Eye (tissue), 1 donor: Measurements from ENCODE around the gene LRRK1.
A peak's percentile ranks its signal among the peaks of the same experiment; 100 is the strongest.

Experiments
- DNase-seq: peaks from one replicate; pipeline ENCODE4 v3.0.0-alpha.2; 2015

The LRRK1 gene

GRCh38 chr15:100918690-100919480, at the start of gene LRRK1:
LRRK1 (plus strand) TSS chr15:100919357; CDS start chr15:100924633, 5,276 bp downstream.
- DNase-seq, result peak; percentile 75

- DNase-seq, result peak; percentile 94
Observed at GRCh38 chr15:100873029-100873677, 46.0 kb upstream of the LRRK1 start.

- no peak for DNase-seq
Observed at GRCh38 chr15:100875495-100875894, 43.7 kb upstream of the LRRK1 start.

GRCh38 chr15:100875976-100876375, 43.2 kb upstream of the LRRK1 start:
- DNase-seq, result no peak

GRCh38 chr15:100877551-100877950, 41.6 kb upstream of the LRRK1 start:
- peak; percentile 24 for DNase-seq

GRCh38 chr15:100878130-100878529, 41.0 kb upstream of the LRRK1 start:
- no peak for DNase-seq

GRCh38 chr15:100878648-100879047, 40.5 kb upstream of the LRRK1 start:
- peak; percentile 65 for DNase-seq

- DNase-seq, result peak; percentile 59
Observed at GRCh38 chr15:100879061-100879463, 40.1 kb upstream of the LRRK1 start.

- peak; percentile 70 for DNase-seq
Observed at GRCh38 chr15:100879464-100880138, 39.6 kb upstream of the LRRK1 start, which contains the start of gene ALDH1A3. ALDH1A3 (plus strand) TSS chr15:100879831; CDS start chr15:100879908, 77 bp downstream.

- peak; percentile 76 for DNase-seq
Observed at GRCh38 chr15:100880139-100880896, 38.8 kb upstream of the LRRK1 start.

- DNase-seq, result no peak
Observed at GRCh38 chr15:100880897-100881242, 38.3 kb upstream of the LRRK1 start.

- DNase-seq, result no peak
Observed at GRCh38 chr15:100881573-100882336, 37.4 kb upstream of the LRRK1 start.

GRCh38 chr15:100885116-100885515, 34.0 kb upstream of the LRRK1 start:
- no peak for DNase-seq

GRCh38 chr15:100885811-100886210, 33.3 kb upstream of the LRRK1 start:
- DNase-seq, result no peak

GRCh38 chr15:100887211-100887913, 31.8 kb upstream of the LRRK1 start:
- DNase-seq, result no peak

- DNase-seq, result peak; percentile 69
Observed at GRCh38 chr15:100889385-100890050, 29.6 kb upstream of the LRRK1 start.

GRCh38 chr15:100890051-100890720, 29.0 kb upstream of the LRRK1 start:
- no peak for DNase-seq

- no peak for DNase-seq
Observed at GRCh38 chr15:100890850-100891249, 28.3 kb upstream of the LRRK1 start.

GRCh38 chr15:100891307-100892012, 27.7 kb upstream of the LRRK1 start:
- DNase-seq, result peak; percentile 44

- DNase-seq, result no peak
Observed at GRCh38 chr15:100892013-100892355, 27.2 kb upstream of the LRRK1 start.
